HG03457 (cell line): ENCODE data around the gene OCA2.
"Not testable (repeated sequence)": the region's sequence is repeated elsewhere in the genome, so short reads cannot be mapped to it uniquely, and the experiment has no call there.

Experiments
- ATAC-seq: cut with Tn5 transposase; IDR thresholded peaks from one replicate; pipeline ENCODE4 v1.9.1; 2021; ENCODE audit warnings: moderate number of reproducible peaks; ENCODE audit not compliant: unreplicated experiment

The OCA2 gene

DNA sequence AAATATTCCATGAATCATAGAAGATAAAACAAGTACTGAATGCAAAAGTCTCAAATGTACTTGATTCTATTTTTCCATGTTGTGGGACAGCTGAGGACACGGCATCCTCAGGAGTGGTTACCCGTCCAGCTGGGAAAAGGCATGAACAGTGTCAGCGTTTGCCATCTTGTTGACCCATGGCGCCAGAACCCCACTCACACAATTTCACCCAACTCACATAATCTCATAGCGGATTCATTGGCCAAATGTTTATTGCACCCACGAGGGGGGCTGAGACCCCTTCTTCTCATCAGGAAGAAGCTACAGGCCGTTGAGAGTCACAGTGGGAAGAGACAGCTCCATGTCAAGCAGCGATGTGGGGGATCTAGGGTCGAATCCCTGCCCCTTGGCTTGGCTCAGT is 72.9 kb downstream of the OCA2 start:
- no peak for ATAC-seq

DNA sequence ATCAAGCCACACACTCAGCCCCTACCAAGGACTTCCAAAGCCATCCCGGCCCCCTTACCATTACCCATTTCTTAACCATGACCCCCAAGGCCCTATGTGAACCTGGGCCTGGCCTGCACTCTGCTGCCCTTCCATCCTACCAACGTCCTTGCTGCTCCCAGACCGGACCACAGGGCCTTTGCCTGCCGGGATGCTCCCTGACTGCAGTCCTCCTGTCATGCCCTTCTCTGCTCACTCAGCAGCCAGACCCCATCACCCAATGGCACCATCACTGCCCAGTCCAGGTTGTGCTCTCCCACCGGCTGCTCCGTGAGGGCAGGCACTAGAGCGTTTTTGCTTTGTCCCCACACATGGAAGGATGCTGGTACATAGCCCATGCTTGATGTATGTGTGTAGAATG is 73.7 kb downstream of the OCA2 start:
- ATAC-seq = no peak

GRCh38 chr15:28024889-28025250 is 74.2 kb downstream of the OCA2 start:
- ATAC-seq = no peak

DNA sequence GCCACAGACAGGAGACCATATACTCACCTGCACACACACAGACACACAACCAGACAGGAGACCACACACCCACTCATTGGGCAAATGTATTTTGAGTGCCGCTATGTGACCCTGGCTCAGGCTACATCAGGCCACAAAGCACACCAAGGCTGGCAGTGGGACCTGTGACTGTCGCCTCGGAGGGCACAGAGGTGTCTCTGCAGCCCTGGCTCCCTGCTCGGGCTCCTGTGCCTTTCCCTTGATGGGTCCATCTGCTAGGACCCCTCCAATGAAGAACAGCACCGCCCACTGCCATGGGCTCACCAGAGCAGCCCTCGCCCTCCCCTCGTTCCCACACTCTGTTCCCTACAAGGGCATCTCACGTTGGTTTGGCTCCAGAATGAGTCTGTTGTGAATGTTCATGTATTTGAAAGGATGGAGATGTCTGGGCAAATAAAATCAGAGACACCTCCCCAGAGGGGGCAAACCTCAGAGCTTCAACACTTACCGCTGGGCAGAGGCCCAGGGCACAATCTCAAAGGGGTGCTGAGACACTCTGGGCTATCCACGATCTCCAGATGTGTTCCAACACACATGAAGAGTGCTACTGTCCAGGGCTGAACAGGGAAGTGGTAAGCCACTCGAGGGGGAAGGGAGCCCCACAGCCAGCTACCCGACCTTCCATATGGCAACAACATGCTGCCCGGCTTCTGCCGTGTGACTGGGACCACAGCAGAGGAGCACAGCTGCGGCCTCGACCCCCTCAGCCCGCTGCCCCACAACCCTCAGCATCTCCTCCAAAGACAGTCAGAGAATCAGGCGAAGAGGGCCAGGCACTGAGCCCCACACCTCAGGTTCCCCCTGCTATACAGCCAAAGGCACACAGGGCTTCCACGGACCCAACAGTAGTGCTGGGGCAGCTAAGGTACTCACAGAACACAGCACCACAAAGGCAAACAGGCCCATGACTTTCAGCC is 74.9 kb downstream of the OCA2 start:
- no peak for ATAC-seq

DNA sequence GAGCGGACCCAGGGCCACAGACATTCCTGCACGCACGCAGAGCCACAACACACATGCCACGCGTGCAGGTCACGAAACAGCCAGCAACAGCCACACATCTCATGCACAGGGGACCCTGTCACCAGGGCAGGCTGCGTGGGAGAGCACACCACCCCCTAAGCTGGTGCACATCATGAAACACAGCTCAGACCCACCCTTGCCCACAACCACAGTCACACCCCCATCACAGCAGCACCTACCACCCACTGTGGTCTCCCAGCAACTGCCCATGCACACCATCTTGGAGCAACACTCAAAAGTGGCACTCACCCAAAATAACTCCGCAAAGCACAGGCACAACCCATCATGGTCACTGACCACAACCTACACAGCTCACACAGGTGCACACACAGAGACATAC is 75.7 kb downstream of the OCA2 start:
- no peak for ATAC-seq

DNA sequence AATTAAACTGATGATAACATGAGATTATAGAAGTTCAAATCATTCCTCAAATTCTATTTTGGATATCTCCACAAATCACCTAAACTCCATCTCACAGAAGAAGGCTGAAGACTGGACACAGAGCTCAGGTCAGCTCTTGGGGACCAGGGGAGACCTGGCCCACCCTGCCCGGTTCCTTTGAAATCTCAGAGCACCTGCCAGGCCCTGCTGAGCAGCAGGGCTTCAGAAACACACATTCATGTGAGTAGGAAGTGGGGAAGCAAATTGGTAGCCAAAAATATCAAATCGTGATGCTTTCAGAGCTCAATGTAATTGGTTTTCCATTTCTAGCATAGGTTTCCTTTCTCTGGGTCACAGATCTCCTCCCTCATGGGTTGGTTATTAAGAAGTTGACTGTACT is 76.2 kb downstream of the OCA2 start:
- no peak for ATAC-seq

DNA sequence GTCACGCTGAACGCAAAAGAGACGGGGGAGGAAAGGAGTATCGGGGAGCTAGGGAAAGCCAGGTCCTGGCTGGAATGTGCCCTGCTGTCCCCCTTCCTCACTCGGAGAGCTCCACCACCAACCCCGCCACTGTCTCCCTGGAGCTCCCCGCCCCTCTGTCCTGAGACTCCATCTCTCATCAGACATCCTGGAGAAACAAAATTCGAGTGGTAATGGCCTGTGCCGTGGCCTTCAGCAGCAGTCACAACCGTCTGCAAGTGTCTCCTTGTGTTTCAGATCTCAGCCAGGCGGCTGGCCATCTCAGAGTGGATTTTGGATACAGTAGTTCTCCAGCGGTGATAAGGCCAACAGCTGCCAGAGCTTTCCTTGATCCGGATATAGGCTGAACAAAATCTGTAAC is 76.9 kb downstream of the OCA2 start:
- no peak for ATAC-seq

- ATAC-seq = no peak
Measured at GRCh38 chr15:28021281-28022039, 77.7 kb downstream of the OCA2 start.

GRCh38 chr15:28020644-28021043 is 78.5 kb downstream of the OCA2 start:
- ATAC-seq = no peak

DNA sequence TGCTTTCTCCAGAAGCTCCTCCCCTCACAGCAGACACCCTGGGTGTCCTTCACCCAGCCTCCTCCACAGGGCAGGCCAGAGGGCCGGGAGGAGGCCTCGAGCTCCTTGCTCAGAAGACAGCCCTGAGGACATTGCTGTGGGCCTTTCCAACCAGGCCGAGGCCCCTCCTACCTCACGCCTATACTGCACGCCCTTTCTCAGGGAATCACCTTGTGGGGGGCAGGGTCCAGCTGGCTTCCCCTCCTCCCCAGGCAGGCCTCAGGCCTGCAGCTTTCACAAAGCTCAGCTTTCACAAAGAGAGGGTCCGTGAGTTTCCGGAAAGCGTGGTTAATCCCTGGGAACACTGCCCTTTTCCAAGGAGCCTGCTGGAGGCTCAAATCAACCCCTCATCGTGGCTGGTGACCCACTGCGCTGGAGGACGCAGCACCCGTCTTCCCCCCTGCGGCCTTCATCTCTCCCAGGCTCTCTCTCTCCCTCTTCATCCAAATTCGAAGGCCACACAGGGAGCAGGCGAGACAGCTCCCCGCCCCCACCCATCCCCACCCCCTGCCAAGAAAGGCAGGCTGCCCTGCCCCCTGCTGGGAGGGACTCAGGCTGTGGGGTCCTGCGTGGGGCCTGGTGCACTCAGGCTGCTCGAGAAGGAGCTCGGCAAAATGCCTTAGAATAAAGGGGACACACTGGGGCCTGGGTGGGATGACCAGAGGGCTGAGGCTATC is 79.4 kb downstream of the OCA2 start:
- no peak for ATAC-seq

DNA sequence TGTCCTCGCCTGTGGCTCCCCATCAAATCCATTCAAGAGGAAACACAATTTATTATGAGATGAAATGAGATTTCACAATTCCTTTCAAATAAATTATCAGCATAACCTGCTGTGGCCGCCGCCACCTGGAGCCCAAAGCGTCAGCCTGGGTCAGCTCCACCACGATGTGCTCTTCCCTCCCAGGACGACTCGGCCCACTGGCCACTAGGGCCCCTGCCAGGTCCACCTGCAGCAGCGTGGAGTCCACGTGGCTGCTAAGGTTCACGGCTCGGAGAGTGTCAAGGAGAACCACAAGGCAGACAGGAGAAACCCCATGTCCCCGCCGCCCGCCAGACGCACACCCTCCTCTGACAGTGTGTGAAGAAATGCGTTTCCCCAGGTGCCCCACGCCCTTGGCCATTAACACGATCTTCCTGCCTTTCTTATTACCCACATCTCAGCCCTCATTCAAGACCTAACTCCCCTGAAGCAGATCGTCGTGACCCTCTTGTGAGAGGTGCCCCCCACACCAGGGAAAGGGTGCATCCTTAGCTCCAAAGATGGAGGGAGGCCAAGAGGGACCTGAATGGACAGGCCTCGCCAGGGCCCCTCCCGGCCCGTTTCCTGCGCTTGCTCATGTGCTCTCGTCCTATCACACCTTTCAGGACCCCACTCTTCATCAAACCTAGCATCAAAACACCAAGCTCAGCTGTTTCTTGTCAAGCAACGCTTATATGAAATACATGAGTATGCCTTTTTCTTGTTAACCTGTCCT is 80.6 kb downstream of the OCA2 start:
- ATAC-seq = no peak

DNA sequence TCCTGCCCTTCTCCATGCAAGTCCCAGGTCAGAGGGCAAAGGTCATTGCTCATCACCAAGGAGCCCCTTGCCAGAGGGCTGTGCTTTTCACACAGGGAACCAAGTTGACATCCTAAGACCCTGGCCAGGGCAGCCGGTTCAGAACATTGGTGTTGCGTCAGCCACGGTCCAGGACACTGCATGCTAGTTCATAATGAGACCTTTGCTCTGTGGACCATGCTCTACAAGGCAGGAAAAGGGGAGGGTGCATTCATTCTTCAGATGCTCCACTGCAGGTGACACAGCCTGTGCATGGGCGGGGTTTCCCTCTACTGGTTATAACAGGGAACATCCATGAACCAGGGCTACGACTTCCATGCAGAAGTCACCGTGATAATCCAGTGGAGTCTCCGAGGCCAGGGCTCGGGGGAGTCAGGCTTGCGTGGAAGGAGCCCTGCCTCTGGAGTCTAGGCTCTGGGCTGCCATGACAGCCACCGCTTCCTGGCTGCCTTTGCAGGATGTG is 81.6 kb downstream of the OCA2 start:
- no peak for ATAC-seq

DNA sequence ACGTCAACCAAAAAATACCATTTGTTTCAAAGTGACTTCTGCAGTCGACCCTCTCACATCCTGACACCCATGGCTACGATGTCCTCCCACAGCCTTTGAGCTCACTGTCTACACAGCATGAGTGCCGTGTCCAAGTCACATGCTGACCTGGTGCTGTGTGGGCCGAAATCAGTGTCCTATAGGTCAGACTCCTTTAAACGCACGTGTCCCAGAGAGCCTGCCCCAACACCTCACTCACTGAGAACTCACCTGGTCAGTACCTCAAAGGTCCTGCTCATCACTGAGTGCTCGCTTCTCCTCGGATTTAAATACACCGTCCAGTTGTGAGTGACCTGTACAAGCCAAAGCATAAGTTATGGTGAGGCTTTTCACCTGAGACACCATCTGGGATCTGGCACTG is 83.3 kb downstream of the OCA2 start:
- no peak for ATAC-seq

GRCh38 chr15:28014623-28015200 is 84.4 kb downstream of the OCA2 start:
- ATAC-seq = no peak

DNA sequence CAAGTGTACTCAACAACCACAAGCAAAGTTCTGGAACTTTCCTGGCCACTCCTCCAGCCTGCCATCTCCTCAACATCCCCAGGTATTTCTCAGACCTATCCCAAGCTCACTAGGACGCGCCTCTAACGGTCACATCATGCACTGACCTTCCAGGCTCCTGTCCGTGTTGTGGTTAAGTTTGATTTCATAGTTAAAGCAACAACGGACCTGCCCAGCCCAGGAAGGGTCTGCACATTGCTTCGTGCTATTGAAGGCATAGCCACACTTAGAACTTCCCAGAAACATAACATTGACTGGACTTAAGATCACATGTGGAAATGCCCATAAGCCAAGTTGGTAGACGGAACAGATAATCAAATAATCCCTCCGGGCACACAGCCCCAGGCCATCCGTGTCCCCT is 85.1 kb downstream of the OCA2 start:
- no peak for ATAC-seq

- no peak for ATAC-seq
Measured at GRCh38 chr15:28013480-28013879, 85.6 kb downstream of the OCA2 start.

- ATAC-seq = no peak
Measured at GRCh38 chr15:28012231-28012630, 86.9 kb downstream of the OCA2 start.

DNA sequence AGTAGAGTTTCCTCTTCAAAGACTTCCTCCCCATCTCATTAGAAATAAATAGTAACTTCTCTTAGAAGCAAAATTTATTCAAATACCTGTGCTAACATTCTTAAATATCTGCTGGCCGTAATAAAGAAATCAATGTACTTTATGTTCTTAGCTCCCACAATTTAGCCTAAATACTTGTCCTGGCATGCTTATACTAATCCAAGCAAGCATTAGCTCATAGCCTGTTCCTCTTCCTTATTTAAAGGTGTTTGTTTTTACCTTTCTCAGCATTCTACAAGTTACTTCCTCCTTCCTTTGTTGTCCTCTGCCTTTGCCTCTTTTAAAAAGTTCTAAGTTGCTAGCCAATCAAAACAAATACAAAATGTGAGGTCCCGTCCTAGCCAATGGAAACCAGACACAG is 90.9 kb downstream of the OCA2 start:
- ATAC-seq = not testable (repeated sequence)

GRCh38 chr15:28006116-28006905 is 92.8 kb downstream of the OCA2 start:
- ATAC-seq = no peak
